ENCODE results near the gene ANXA5.

GRCh38 chr4:121738780-121739535 lies 42.2 kb upstream of the ANXA5 start:
- TF ChIP-seq CTCF (IDR thresholded peaks at IDR 0.05) (no peak), POLR2AphosphoS5 (IDR thresholded peaks at IDR 0.05) (no peak), EP300 (IDR thresholded peaks at IDR 0.05) (no peak)

Data from suprapubic skin (tissue), 4 donors.